ENCODE results near the gene CASZ1. TPM values are rescaled to one million over a fixed set of nuclear protein-coding genes. Genes with fewer than 3 reads are reported as not detected.

CASZ1 gene
- polyA plus RNA-seq, 3 donors, result 3.0 to 3.7 (median 3.4) TPM

- WGBS, 3 donors, result 93% methylated on average over 16 of the region's 16 CpGs
- no peak overlapping the region for H3K27ac ChIP-seq (ENCODE audit: low read depth, low read length)
These were observed 122.2 kb downstream of the CASZ1 start for GRCh38 chr1:10674222-10674621.

- WGBS, 3 donors, result 74 to 90% (median 88%) methylated on average over 19 of the region's 19 CpGs
- no peak overlapping the region for H3K27ac ChIP-seq (ENCODE audit: low read depth, low read length)
These were observed 123.2 kb downstream of the CASZ1 start for GRCh38 chr1:10673109-10673711.

GRCh38 chr1:10672343-10673050 lies 123.9 kb downstream of the CASZ1 start:
- no peak overlapping the region for H3K27ac ChIP-seq (ENCODE audit: low read depth, low read length)
- WGBS, 3 donors, result 67 to 80% (median 68%) methylated on average over 33 to 35 of the region's 35 CpGs

- no peak overlapping the region for H3K27ac ChIP-seq (ENCODE audit: low read depth, low read length)
- 64 to 78% (median 75%) methylated on average over 23 to 27 of the region's 27 CpGs for WGBS, 3 donors
These were observed 124.7 kb downstream of the CASZ1 start for GRCh38 chr1:10671622-10672342.

GRCh38 chr1:10671090-10671489 lies 125.4 kb downstream of the CASZ1 start:
- no peak overlapping the region for H3K27ac ChIP-seq (ENCODE audit: low read depth, low read length)
- WGBS, 3 donors, result 33 to 76% (median 36%) methylated on average over 18 of the region's 18 CpGs

- H3K27ac ChIP-seq (ENCODE audit: low read depth, low read length), result no peak overlapping the region
- WGBS, 3 donors, result 86 to 96% (median 92%) methylated on average over 10 of the region's 10 CpGs
These were observed 126.3 kb downstream of the CASZ1 start for GRCh38 chr1:10670190-10670589.

- WGBS, 3 donors, result 66 to 84% (median 78%) methylated on average over 11 to 12 of the region's 12 CpGs
- no peak overlapping the region for H3K27ac ChIP-seq (ENCODE audit: low read depth, low read length)
These were observed 126.9 kb downstream of the CASZ1 start for GRCh38 chr1:10669570-10669969.

GRCh38 chr1:10667861-10668761 lies 128.3 kb downstream of the CASZ1 start:
- 56 to 65% (median 64%) methylated on average over 38 to 40 of the region's 40 CpGs for WGBS, 3 donors
- no peak overlapping the region for H3K27ac ChIP-seq (ENCODE audit: low read depth, low read length)

- no peak overlapping the region for H3K27ac ChIP-seq (ENCODE audit: low read depth, low read length)
- WGBS, 3 donors, result 86 to 88% (median 87%) methylated on average over 36 of the region's 36 CpGs
These were observed 130.3 kb downstream of the CASZ1 start for GRCh38 chr1:10665930-10666850.

GRCh38 chr1:10665226-10665625 lies 131.2 kb downstream of the CASZ1 start:
- no peak overlapping the region for H3K27ac ChIP-seq (ENCODE audit: low read depth, low read length)
- 95 to 98% (median 97%) methylated on average over 31 of the region's 31 CpGs for WGBS, 3 donors

- WGBS, 3 donors, result 43 to 67% (median 62%) methylated on average over 14 to 15 of the region's 15 CpGs
- no peak overlapping the region for H3K27ac ChIP-seq (ENCODE audit: low read depth, low read length)
These were observed 132.2 kb downstream of the CASZ1 start for GRCh38 chr1:10664251-10664650.

- no peak overlapping the region for H3K27ac ChIP-seq (ENCODE audit: low read depth, low read length)
- 28 to 52% (median 48%) methylated on average over 13 to 15 of the region's 15 CpGs for WGBS, 3 donors
These were observed 132.8 kb downstream of the CASZ1 start for GRCh38 chr1:10663678-10664035.

- no peak overlapping the region for H3K27ac ChIP-seq (ENCODE audit: low read depth, low read length)
- 70 to 77% (median 74%) methylated on average over 26 of the region's 26 CpGs for WGBS, 3 donors
These were observed 133.4 kb downstream of the CASZ1 start for GRCh38 chr1:10662824-10663677.

GRCh38 chr1:10662090-10662688 lies 134.3 kb downstream of the CASZ1 start:
- no peak overlapping the region for H3K27ac ChIP-seq (ENCODE audit: low read depth, low read length)
- WGBS, 3 donors, result 96 to 97% (median 96%) methylated on average over 8 of the region's 8 CpGs

- H3K27ac ChIP-seq (ENCODE audit: low read depth, low read length), result no peak overlapping the region
- WGBS, 3 donors, result 94 to 98% (median 94%) methylated on average over 5 of the region's 5 CpGs
These were observed 135.0 kb downstream of the CASZ1 start for GRCh38 chr1:10661453-10661852.
